DND-41 (cell line): Measurements from ENCODE around the gene MBOAT7.

Experiments
- ATAC-seq: fragments of 200-7000 bp; cut with Tn5 transposase; 3 replicates; pipeline ENCODE4 v1.9.1; 2021; ENCODE audit warnings: low read depth; ENCODE audit not compliant: insufficient read depth
- DNase-seq: peaks from one replicate; pipeline ENCODE4 v3.0.0-alpha.2; 2020
- H2AFZ ChIP-seq: 2 replicates; pipeline ENCODE4 v1.6.0; 2012; ENCODE audit warnings: low read depth, low read length
- H3K27ac ChIP-seq: 2 replicates; pipeline ENCODE4 v1.5.1; 2012; ENCODE audit warnings: low read length, inconsistent platforms
- H3K27me3 ChIP-seq: fragments of 200-600 bp; sonication (generic); 2 replicates; pipeline ENCODE4 v1.6.0; 2012; ENCODE audit warnings: low read length, mild to moderate bottlenecking, inconsistent platforms; ENCODE audit not compliant: insufficient read depth, poor library complexity
- H3K36me3 ChIP-seq: 2 replicates; pipeline ENCODE4 v1.5.1; 2012; ENCODE audit warnings: low read length, inconsistent platforms; ENCODE audit not compliant: insufficient read depth
- H3K4me1 ChIP-seq: 2 replicates; pipeline ENCODE4 v1.5.1; 2012; ENCODE audit warnings: mild to moderate bottlenecking, low read length; ENCODE audit not compliant: insufficient read depth
- H3K4me2 ChIP-seq: 2 replicates; pipeline ENCODE4 v1.6.0; 2012; ENCODE audit warnings: mild to moderate bottlenecking, moderate library complexity, low read length, inconsistent platforms; ENCODE audit not compliant: insufficient read depth
- H3K4me3 ChIP-seq, 2 experiments: fragments of 200-600 bp in 1 of 2; shearing (Covaris generic) in 1 of 2; 2 replicates each; pipeline ENCODE4 v1.5.1; 2012 to 2016; ENCODE audit warnings: inconsistent platforms in 2 of 2, low read length in 2 of 2, mild to moderate bottlenecking in 2 of 2, low read depth in 1 of 2, moderate library complexity in 1 of 2
- H3K79me2 ChIP-seq: 2 replicates; pipeline ENCODE4 v1.6.0; 2012; ENCODE audit warnings: low read length, inconsistent platforms; ENCODE audit not compliant: insufficient read depth
- H3K9ac ChIP-seq: 2 replicates; pipeline ENCODE4 v1.6.0; 2012; ENCODE audit warnings: low read depth, mild to moderate bottlenecking, inconsistent platforms, low read length, moderate library complexity
- H3K9me3 ChIP-seq: 2 replicates; pipeline ENCODE4 v1.5.1; 2012; ENCODE audit warnings: low read length, moderate library complexity, mild to moderate bottlenecking, inconsistent platforms; ENCODE audit not compliant: insufficient read depth, severe bottlenecking
- H4K20me1 ChIP-seq: 2 replicates; pipeline ENCODE4 v1.6.0; 2012; ENCODE audit warnings: low read length; ENCODE audit not compliant: insufficient read depth
- EZH2 ChIP-seq: IDR thresholded peaks from 3 replicates; pipeline ENCODE4 v1.6.1; 2012; ENCODE audit warnings: borderline replicate concordance, low read depth, mild to moderate bottlenecking, moderate library complexity, low read length, inconsistent platforms; ENCODE audit not compliant: severe bottlenecking
- TF ChIP-seq, protein P1 (sequence below): IDR thresholded peaks from 2 replicates; pipeline ENCODE4 v1.5.1; 2012; ENCODE audit warnings: borderline replicate concordance, low read length, moderate library complexity, mild to moderate bottlenecking; ENCODE audit not compliant: poor library complexity, severe bottlenecking; ENCODE audit errors: extremely low read depth

MBOAT7 gene, protein sequence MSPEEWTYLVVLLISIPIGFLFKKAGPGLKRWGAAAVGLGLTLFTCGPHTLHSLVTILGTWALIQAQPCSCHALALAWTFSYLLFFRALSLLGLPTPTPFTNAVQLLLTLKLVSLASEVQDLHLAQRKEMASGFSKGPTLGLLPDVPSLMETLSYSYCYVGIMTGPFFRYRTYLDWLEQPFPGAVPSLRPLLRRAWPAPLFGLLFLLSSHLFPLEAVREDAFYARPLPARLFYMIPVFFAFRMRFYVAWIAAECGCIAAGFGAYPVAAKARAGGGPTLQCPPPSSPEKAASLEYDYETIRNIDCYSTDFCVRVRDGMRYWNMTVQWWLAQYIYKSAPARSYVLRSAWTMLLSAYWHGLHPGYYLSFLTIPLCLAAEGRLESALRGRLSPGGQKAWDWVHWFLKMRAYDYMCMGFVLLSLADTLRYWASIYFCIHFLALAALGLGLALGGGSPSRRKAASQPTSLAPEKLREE

DNA sequence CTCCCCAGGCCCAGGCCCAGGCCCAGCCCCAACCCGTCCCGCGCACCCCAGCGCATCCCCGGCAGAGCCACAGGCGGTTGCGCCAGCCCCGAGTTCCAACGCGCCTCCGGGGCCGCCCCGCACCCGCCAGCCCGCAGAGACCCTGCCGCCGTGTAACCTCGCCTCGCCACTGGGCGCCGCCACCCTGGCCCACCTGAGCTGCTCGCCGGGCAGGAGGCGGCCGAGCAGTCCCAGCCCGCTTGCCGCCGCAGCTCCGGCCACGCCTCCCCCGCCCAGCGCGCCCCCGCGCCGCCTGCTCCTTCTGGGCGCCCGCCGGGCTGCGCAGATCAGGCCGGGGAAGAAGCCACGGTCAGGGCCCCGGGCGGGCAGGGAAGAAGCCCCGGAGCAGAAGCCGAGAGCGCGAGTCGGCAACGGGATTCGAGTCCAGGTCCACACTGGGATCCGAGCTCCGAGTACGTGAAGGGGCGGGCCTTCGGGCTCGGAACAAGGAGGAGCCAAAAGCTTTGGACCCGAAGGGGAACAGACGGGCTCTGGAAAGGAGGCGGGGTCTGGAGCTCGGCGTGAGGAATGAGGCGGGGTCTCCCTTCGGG, at the start of gene MBOAT7:
MBOAT7 (minus strand) TSS at position 436 of the 590 bp plus-strand sequence. CDS start 1,072 bp downstream, outside the sequence.
- H3K9me3 ChIP-seq: no peaks in the 10 kb centered on the region

DNA sequence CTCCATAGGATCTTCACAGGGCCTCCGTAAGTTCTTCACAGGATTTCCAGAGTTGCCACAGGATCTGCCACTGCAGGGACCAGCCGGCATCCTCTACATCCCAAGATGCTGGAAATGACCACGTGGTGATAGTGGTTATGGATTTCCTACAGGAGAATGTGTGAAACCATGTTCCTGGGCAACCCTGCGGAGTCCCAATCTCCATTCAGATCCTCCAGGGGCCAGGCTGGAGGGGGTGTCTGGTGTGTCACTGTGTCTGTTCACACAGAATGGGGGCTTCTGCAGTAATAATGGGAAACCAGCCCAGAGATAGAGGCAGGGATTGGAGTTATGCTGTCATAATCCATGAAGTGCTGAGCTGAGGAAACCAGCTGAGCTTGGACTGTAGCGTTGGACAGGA, 44.6 kb upstream of the MBOAT7 start:
- Histone ChIP-seq H3K4me3 (no peak overlapping the region), H3K27ac (no peak overlapping the region), H3K27me3 (no peaks in the 10 kb centered on the region), H3K4me2 (no peak overlapping the region), H3K79me2 (no peaks in the 10 kb centered on the region), H2AFZ (no peak overlapping the region), H3K9me3 (no peaks in the 10 kb centered on the region), H3K36me3 (no peaks in the 10 kb centered on the region), H3K4me1 (no peaks in the 10 kb centered on the region), H3K9ac (no peak overlapping the region), H4K20me1 (no peaks in the 10 kb centered on the region)
- ATAC-seq (no peak), DNase-seq (no peak)
- TF ChIP-seq, protein P1, sequence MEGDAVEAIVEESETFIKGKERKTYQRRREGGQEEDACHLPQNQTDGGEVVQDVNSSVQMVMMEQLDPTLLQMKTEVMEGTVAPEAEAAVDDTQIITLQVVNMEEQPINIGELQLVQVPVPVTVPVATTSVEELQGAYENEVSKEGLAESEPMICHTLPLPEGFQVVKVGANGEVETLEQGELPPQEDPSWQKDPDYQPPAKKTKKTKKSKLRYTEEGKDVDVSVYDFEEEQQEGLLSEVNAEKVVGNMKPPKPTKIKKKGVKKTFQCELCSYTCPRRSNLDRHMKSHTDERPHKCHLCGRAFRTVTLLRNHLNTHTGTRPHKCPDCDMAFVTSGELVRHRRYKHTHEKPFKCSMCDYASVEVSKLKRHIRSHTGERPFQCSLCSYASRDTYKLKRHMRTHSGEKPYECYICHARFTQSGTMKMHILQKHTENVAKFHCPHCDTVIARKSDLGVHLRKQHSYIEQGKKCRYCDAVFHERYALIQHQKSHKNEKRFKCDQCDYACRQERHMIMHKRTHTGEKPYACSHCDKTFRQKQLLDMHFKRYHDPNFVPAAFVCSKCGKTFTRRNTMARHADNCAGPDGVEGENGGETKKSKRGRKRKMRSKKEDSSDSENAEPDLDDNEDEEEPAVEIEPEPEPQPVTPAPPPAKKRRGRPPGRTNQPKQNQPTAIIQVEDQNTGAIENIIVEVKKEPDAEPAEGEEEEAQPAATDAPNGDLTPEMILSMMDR: no peak
- no peak for TF ChIP-seq EZH2

More for the DNA sequence above, at the start of gene MBOAT7:
- peaks cover 16% of the 10 kb centered on the region for H4K20me1 ChIP-seq
- H3K4me1 ChIP-seq: peaks cover 37% of the 10 kb centered on the region
- ATAC-seq (peak; percentile 6), DNase-seq (no peak)
- H3K79me2 ChIP-seq: peaks cover 37% of the 10 kb centered on the region
- peak within 1 kb of the TSS; percentile 69 for H3K4me2 ChIP-seq
- peak within 1 kb of the TSS; percentile 83 for H2AFZ ChIP-seq
- peak within 1 kb of the TSS; percentile 98 for H3K27ac ChIP-seq
- H3K9ac ChIP-seq: peak within 1 kb of the TSS; percentile 84
- H3K36me3 ChIP-seq: peaks cover 26% of the 10 kb centered on the region
- H3K4me3 ChIP-seq: peak within 1 kb of the TSS; percentile 60 to 73; a peak in 3 of 4 replicates
- H3K27me3 ChIP-seq: no peaks in the 10 kb centered on the region
- TF ChIP-seq, protein P1: peak; percentile 35
- TF ChIP-seq EZH2: no peak

DNA sequence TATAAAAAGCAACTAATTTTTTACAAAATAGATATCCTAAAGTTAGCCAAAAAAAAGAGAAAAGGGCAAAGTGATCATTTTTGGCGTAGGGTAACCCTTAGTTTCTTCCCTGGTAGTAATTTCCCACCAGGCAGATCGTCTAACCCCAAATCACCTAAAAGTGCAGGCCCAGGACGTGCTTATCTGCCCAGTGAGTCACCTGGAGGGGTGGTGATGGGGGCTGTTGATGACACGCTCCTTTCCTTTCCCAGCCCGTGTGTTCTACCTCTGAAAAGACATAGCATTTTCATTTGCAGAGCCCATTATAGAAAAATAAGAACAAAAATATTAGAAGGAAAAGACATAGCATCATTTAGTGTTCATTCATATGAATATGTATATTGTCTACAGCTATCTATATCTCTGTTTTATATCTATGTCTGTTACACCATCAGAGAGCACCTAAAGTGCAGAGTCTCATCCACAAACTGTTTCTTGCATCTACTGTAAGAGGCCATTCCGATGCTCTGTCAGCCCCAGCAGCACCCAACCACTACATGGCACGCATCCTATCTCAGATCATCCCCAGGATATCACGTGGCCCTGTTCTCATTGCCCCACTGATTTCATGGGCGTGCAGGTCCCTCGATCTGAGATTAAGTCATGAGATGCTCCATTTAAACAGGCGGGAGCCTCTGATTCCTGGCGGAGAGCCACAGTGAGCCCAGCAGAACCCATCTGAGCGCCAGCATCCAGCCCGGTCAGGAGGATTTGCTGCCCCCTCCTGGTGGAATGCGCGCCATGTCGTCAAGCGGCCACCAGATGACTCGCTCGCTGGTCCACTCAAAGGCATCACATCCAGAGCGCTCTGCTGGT, 41.9 kb upstream of the MBOAT7 start:
- Histone ChIP-seq H3K36me3 (no peaks in the 10 kb centered on the region), H3K27me3 (no peaks in the 10 kb centered on the region), H3K4me3 (no peak overlapping the region), H3K79me2 (no peaks in the 10 kb centered on the region), H3K9ac (no peak overlapping the region), H2AFZ (no peak overlapping the region), H3K9me3 (no peaks in the 10 kb centered on the region), H3K4me1 (no peaks in the 10 kb centered on the region), H3K27ac (no peak overlapping the region), H4K20me1 (no peaks in the 10 kb centered on the region), H3K4me2 (no peak overlapping the region)
- peak; percentile 82 for DNase-seq
- ATAC-seq: peak; percentile 99
- no peak for TF ChIP-seq EZH2
- TF ChIP-seq, protein P1: peak; percentile 97
